ENCODE results near the gene PCDHGA1. TPM values are rescaled to one million over a fixed set of nuclear protein-coding genes. Genes with fewer than 3 reads are reported as not detected.

PCDHGA1 gene
- polyA plus RNA-seq, 3 donors, result not detected

DNA sequence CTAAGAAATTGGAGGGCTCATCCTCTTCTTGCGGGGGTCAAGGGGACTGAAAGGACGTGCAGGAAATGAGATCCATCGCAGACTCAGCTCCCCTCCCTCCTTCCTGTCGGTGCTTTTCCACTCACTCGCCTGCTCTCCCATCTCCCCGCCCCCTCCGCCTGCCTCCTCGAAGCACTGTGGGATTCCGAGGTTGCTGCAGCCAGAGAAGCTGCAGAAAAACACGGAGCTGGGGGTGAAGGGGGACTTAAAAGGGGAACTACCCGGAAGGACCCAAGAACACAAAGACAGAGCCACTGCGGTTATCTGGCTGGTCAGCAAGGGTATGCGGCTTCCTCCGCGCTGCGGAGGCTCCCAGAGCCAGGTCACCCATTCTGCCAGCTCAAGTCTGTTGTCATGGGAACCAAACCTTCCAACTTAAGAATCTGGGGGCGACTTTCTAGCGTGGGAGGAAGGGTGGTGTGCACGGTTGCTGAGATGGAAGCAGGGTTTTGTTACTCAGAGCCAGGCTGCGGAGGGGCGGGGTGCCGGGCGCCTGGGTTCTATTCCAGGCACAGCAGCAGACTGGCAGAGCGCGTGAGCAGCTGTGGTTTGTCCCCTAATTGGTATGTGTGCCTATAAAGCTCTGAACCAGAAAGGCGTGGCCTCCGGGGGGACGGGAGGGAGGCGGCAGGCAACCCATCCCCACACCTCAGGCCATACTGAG lies 183.5 kb downstream of the PCDHGA1 start:
- DNase-seq, result peak; percentile 52 to 66 (median 63)
- H3K79me2 ChIP-seq (ENCODE audit: insufficient read depth, low read length), result peaks cover 7% of the 10 kb centered on the region
- H3K27me3 ChIP-seq (ENCODE audit: control insufficient read depth in 2 of 2, insufficient read depth in 2 of 2, low read length in 2 of 2), result peaks cover 0 to 10% of the 10 kb centered on the region in 2 donors
- peaks cover 0 to 5% (median 0%) of the 10 kb centered on the region in 7 donors for H3K9me3 Mint-ChIP-seq
- H2AFZ ChIP-seq (ENCODE audit: insufficient read depth, low read depth, low read length, poor library complexity, severe bottlenecking), result no peak overlapping the region
- H3K4me3 Mint-ChIP-seq, result peak overlapping the region; percentile 76 to 95
- peak overlapping the region; percentile 44 for H3K9ac ChIP-seq (ENCODE audit: insufficient read depth, low read length, poor library complexity, severe bottlenecking)
- peak overlapping the region in 6 of 7 donors; percentile 54 to 90 (median 74) for H3K27ac Mint-ChIP-seq
- peaks cover 60% of the 10 kb centered on the region for H4K20me1 ChIP-seq (ENCODE audit: insufficient read depth, low read length)
- peak overlapping the region; percentile 32 to 77 (median 35) for H3K4me3 ChIP-seq (replicated peaks in 1 of 3; ENCODE audit: low read depth in 2 of 3, low read length in 3 of 3)
- intact Hi-C loops (cut with micrococcal nuclease), result no loop called here
- no peaks in the 10 kb centered on the region for H3K9me3 ChIP-seq (replicated peaks in 1 of 2; ENCODE audit: control insufficient read depth in 1 of 2, insufficient read depth in 1 of 2, low read length in 2 of 2)
- 20% methylated on average over 18 of the region's 29 CpGs for WGBS (ENCODE audit: insufficient coverage)
- peak overlapping the region; percentile 92 for H3K4me2 ChIP-seq (replicated peaks; ENCODE audit: extremely low read depth, low read length, poor library complexity, severe bottlenecking)
- TF ChIP-seq, protein P1, sequence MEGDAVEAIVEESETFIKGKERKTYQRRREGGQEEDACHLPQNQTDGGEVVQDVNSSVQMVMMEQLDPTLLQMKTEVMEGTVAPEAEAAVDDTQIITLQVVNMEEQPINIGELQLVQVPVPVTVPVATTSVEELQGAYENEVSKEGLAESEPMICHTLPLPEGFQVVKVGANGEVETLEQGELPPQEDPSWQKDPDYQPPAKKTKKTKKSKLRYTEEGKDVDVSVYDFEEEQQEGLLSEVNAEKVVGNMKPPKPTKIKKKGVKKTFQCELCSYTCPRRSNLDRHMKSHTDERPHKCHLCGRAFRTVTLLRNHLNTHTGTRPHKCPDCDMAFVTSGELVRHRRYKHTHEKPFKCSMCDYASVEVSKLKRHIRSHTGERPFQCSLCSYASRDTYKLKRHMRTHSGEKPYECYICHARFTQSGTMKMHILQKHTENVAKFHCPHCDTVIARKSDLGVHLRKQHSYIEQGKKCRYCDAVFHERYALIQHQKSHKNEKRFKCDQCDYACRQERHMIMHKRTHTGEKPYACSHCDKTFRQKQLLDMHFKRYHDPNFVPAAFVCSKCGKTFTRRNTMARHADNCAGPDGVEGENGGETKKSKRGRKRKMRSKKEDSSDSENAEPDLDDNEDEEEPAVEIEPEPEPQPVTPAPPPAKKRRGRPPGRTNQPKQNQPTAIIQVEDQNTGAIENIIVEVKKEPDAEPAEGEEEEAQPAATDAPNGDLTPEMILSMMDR (IDR thresholded peaks at IDR 0.05), result no peak
- peaks cover 52 to 77% of the 10 kb centered on the region in 2 donors for H3K4me1 ChIP-seq (ENCODE audit: control insufficient read depth in 1 of 2, insufficient read depth in 2 of 2, low read length in 2 of 2)
- H3K4me1 Mint-ChIP-seq, result peaks cover 69% of the 10 kb centered on the region
- peaks cover 5 to 32% (median 14%) of the 10 kb centered on the region in 3 donors for H3K27me3 Mint-ChIP-seq (ENCODE audit: low read depth in 3 of 3)
- peak overlapping the region in 1 of 2 donors; percentile 15 for H3K27ac ChIP-seq (ENCODE audit: low read depth in 1 of 2, low read length in 2 of 2)
- peaks cover 55 to 56% of the 10 kb centered on the region in 2 donors for H3K36me3 Mint-ChIP-seq
- H3K36me3 ChIP-seq (replicated peaks in 1 of 2; ENCODE audit: control insufficient read depth in 1 of 2, insufficient read depth in 2 of 2, low read length in 2 of 2), result peaks cover 39 to 47% of the 10 kb centered on the region in 2 donors

DNA sequence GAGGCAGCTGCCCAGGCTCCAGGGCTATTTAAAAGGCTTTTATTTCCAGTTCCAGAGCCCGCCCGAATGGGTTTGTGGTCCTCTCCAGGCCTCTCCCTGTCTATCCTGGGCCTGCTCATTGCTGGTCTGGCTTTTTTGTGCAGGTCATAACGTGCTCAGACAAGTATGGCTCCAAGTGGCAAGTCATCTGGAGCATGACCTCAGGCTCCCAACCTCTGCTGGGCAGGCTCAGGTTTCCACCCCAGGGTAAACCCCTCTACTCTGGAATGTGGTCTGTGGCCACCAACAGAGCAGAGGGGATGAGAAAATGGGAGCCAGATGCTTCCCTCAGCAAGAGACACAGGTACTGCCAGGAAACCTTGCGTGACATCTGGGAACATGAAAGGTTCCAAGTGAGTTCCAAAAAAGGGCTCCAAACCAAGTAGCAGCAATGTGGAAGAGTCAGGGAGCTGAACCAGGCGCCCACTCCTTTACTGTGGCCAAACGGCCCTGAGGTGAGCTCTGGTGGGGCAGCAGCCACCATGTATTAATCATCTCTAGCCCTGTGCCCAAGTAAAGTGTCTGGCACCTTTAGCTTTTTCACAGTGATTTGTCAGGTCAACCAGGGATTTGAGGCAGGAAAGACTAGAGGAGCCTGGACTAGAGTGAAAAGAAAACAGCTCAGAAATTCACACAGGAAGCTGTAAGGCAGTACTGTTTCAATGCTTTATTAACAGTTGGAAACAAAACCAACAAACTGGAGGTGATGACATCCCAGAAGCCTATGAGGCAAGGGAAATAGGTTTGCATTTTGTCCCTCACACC lies 184.2 kb downstream of the PCDHGA1 start:
- TF ChIP-seq, protein P1 (IDR thresholded peaks at IDR 0.05), result no peak
- H3K27me3 Mint-ChIP-seq (ENCODE audit: low read depth in 3 of 3), result peaks cover 0 to 26% (median 8%) of the 10 kb centered on the region in 3 donors
- Histone ChIP-seq H4K20me1 (ENCODE audit: insufficient read depth, low read length) (peaks cover 67% of the 10 kb centered on the region), H3K4me3 (replicated peaks in 1 of 3; ENCODE audit: low read depth in 2 of 3, low read length in 3 of 3) (peak overlapping the region in 1 of 3 experiments; percentile 77), H2AFZ (ENCODE audit: insufficient read depth, low read depth, low read length, poor library complexity, severe bottlenecking) (no peak overlapping the region), H3K36me3 (replicated peaks in 1 of 2; ENCODE audit: control insufficient read depth in 1 of 2, insufficient read depth in 2 of 2, low read length in 2 of 2) (peaks cover 46 to 55% of the 10 kb centered on the region in 2 donors), H3K4me1 (ENCODE audit: control insufficient read depth in 1 of 2, insufficient read depth in 2 of 2, low read length in 2 of 2) (peaks cover 53 to 77% of the 10 kb centered on the region in 2 donors), H3K79me2 (ENCODE audit: insufficient read depth, low read length) (peaks cover 14% of the 10 kb centered on the region), H3K9me3 (replicated peaks in 1 of 2; ENCODE audit: control insufficient read depth in 1 of 2, insufficient read depth in 1 of 2, low read length in 2 of 2) (no peaks in the 10 kb centered on the region), H3K9ac (ENCODE audit: insufficient read depth, low read length, poor library complexity, severe bottlenecking) (no peak overlapping the region), H3K27me3 (ENCODE audit: control insufficient read depth in 2 of 2, insufficient read depth in 2 of 2, low read length in 2 of 2) (peaks cover 0 to 5% of the 10 kb centered on the region in 2 donors), H3K27ac (ENCODE audit: low read depth in 1 of 2, low read length in 2 of 2) (no peak overlapping the region), H3K4me2 (replicated peaks; ENCODE audit: extremely low read depth, low read length, poor library complexity, severe bottlenecking) (peak overlapping the region; percentile 92)
- 94% methylated on average over 6 of the region's 6 CpGs for WGBS (ENCODE audit: insufficient coverage)
- peak overlapping the region in 4 of 7 donors; percentile 1 to 68 (median 37) for H3K27ac Mint-ChIP-seq
- peaks cover 0 to 5% (median 0%) of the 10 kb centered on the region in 7 donors for H3K9me3 Mint-ChIP-seq
- intact Hi-C loops (cut with micrococcal nuclease), result no loop called here
- peaks cover 63% of the 10 kb centered on the region in 2 donors for H3K36me3 Mint-ChIP-seq
- H3K4me3 Mint-ChIP-seq, result peak overlapping the region in 1 of 2 donors; percentile 11
- no peak for DNase-seq
- H3K4me1 Mint-ChIP-seq, result peaks cover 69% of the 10 kb centered on the region

Data from CD14-positive monocyte (primary cell).